Ramos (cell line): ENCODE data around the gene EIF3D.

Source experiments
- in situ Hi-C: fragments of 300-500 bp; cut with MboI; formaldehyde crosslinking; loops from one replicate; pipeline ENCODE4 v1.14.3; 2022; ENCODE audit warnings: low sequenced_read_pairs; ENCODE audit not compliant: unreplicated experiment

The EIF3D gene

DNA sequence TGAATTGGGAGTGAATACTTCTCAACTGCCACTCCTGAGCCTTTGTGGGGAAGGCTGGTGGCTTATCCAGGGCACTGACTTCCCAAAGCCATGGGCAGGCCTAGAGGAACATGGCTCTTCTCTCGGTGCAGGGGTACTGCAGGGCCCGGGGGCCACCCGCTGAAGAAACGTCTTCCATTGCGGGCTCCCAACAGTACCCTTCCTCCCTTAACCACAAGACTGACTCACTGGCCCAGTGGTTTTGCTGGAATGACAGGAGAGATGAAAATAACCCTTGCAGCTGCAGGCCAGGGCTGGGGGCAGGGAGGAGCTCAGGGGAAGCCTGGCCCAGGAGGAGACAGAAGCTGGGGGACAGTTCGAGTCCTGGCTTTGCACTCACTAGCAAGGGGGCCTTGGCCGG, 61.0 kb downstream of the EIF3D start:
- in situ Hi-C loops, result loop anchor here (5.0 kb wide), 1 partner anchor 161 kb away; no protein-coding TSS in a partner anchor

DNA sequence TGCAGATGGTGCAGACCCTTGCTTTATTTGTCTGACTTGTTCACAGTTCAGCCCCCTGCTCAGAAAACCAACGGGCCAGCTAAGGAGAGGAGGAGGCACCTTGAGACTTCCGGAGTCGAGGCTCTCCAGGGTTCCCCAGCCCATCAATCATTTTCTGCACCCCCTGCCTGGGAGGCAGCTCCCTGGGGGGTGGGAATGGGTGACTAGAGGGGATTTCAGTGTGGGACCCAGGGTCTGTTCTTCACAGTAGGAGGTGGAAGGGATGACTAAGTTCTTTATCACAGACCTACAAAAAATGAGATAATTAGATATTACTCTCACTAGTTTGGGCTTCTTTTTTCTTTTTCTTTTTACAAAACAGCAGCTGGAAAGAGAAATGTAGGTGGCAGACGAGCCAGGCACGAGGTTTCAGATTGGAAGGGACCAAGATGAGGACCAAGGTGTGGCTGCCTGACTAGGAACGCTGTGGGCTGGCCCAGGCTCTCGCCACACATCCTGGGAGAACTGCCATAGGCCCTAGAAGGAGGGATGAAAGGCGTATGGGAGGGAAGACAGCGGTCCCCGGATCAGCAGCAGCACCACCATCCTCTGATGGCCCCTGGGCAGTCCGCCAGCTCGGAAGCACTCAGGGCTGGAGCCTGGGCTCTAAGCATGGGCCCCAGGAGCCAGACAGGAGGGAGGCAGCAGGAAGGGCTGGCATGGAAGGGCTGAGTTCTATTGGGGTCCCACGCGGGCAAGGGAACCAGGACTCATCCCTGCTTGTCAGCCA, 61.7 kb downstream of the EIF3D start:
- in situ Hi-C loops, result loop anchor here (5.0 kb wide), 1 partner anchor 160 kb away; no protein-coding TSS in a partner anchor

DNA sequence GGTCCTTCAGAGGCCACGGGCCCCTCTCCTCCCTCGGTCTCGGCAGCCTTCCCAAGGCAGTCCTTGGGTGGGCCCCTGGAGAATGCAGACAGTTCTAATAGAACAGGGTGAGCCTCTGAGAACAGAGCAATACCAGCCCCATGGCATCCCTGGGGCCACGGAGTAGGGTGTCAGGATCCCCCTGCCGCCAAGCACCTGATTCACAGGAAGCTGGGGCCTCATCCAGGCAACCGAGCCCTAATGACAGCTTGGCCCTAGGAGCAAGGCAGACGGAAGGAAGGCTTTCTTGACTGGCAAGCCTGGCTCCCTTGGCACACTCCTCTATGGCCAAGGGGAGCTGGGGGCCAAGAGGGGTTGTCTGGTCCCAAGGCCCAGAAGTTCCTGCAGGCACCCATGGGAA, 62.7 kb downstream of the EIF3D start:
- in situ Hi-C loops, result loop anchor here (5.0 kb wide), 1 partner anchor 159 kb away; no protein-coding TSS in a partner anchor

DNA sequence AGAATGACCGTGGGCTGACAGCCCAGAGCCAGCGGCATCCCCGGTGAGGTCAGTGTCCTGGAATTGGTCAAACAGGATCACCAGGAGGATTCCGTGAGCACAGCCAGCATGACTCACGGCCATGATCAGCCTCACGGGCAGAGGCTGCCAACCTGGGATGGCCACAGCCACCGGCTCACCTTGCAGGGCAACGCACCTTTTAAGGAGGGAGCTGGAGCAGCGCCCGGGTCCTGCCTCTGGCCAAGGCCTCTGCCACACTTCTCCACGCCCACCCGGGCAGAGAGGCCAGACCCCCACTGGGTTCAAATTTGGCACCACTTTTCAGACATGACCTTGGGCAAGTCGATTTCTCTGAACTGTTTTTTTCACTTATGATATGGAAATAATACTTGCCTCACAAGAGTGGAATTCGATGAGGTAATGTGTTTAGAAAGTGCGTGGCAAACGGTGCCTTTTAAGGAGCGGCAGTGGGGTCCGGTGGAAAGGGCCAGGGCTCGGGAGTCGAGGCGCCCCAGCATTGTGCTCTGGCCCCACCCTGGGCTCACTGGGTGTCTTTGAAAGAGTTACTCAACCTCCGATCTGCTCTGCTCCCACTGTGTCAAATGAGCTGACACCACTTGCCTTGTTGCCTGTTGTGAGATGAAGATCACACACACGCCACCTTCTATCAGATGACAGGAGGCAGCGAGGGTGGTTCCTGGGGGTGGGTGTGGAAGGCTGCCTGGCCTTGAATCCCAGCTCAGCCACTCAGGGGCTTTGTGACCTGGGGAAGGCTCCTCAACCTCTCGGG, 63.5 kb downstream of the EIF3D start:
- in situ Hi-C loops, result loop anchor here (5.0 kb wide), 1 partner anchor 158 kb away; no protein-coding TSS in a partner anchor

DNA sequence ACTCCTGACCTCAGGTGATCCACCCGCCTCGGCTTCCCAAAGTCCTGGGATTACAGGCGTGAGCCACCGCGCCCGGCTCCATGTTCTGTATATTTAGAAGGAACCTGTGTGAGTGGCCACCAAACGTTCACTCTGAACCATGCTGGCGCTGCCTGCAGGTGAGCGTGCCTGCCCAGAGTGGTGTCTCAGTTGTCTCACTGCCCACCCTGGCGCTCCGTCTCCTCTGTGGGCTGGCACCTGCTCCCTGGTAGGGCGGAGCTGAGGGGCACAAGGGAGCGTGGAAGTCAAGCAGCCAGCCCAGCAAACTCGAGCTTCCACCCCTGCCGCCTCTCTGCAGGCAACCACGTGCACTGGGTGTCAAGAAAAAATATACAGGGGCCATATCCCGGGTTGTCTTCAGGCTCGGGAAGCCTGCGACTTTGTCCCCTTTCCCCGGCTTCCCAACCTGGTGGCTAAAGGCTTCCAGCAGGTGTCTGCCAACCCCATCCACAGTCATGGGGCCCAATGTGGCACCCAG, 64.2 kb downstream of the EIF3D start:
- in situ Hi-C loops, result loop anchor here (5.0 kb wide), 1 partner anchor 157 kb away; no protein-coding TSS in a partner anchor

DNA sequence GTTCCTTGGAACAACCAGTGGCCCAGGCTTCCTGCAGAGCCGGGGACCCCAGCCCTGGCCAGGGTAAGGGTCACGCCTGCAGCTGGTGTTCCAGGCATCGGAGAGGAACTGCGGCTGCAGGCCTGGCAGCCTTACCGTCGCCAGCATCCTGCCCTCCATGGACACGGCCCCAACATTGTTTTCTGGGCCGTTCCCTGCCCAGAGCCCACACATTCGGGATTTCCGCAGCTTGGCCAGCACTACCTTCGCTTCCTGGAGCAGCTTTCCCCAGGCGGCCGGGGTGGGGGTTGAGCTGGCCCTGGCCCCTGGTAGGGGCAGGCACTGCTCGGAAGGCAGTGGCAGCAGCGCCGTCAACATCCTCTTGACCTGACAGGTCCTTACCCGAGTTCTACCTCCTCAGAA, 65.2 kb downstream of the EIF3D start:
- in situ Hi-C loops, result no loop called here

DNA sequence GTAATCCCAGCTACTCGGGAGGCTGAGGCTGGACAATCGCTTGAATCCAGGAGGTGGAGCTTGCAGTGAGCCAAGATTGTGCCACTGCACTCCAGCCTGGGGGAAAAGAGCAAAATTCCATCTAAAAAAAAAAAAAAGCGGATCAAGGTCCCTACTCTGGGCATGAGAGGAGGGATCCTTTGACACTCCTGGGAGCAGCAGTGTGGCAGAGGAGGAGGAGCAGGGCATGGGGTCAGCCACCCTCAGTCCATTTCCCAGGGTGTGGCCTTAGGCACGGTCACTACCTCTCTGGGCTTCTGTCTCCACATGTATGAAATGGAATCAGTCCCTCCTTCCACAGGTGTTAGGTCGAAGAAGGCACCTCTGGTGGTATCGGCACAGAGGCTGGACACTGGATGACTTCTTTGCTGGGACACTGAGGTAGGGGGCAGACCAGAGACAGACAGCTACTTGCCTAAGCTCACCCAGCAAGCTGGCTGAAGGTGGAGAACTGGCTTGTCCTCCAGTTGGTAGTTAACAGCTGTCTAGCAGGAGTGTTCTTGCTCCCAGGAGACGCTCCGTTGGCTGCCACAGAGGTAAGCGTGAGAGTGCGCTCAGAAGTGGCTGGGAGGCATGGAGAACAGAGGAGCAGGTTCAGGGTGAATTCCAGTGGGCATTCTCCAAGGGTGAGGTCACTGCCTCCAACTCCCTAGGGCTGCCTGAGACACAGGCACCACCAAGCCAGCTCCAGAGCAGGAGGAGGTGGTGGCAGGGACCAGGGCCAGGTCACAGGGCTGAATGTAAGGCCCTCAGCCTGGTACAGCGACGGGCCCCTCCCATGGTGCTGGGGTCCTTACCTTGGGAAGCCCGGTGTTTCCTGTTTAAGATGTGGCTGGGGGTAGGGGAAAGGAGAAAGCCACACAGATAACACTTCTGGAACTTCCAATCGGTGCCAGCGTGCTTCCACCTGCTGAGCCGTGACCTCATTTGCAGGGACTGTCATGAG, 67.0 kb downstream of the EIF3D start:
- in situ Hi-C loops, result no loop called here
